ENCODE measurements around the gene IL17B. TPM values are rescaled to one million over a fixed set of nuclear protein-coding genes. Genes with fewer than 3 reads are reported as not detected.

IL17B gene
- polyA plus RNA-seq, 1 donor (not counting 4 experiments of a cell fraction or from before 2014, with no cell fraction given) = not detected

- H3K4me3 ChIP-seq (ENCODE audit: control insufficient read depth in 2 of 3, extremely low read depth in 1 of 3, insufficient read depth in 2 of 3, low read depth in 1 of 3, low read length in 3 of 3) = no peak overlapping the region
- H3K4me1 ChIP-seq (ENCODE audit: control insufficient read depth, extremely low read depth, insufficient read depth, low read length) = peaks cover 7% of the 10 kb centered on the region
- H3K36me3 ChIP-seq (ENCODE audit: control insufficient read depth in 2 of 2, extremely low read depth in 1 of 2, insufficient read depth in 2 of 2, low read length in 2 of 2) = peaks cover 15 to 23% of the 10 kb centered on the region in 2 experiments
- no peak overlapping the region for H3K9ac ChIP-seq (ENCODE audit: control insufficient read depth, extremely low read depth, insufficient read depth, low read length)
- dilution Hi-C loops (cut with MboI; ENCODE audit: extremely low pct_ligation_motif_present, low sequenced_read_pairs) = no loop called here
- H2AFZ ChIP-seq (ENCODE audit: control insufficient read depth, low read length) = no peak overlapping the region
- no peak for DNase-seq (ENCODE audit: low read depth, low spot score)
- no peaks in the 10 kb centered on the region for H3K9me1 ChIP-seq (ENCODE audit: control insufficient read depth, extremely low read depth, insufficient read depth, low read length)
- no peaks in the 10 kb centered on the region for H3K27me3 ChIP-seq (ENCODE audit: control insufficient read depth, extremely low read depth, insufficient read depth, low read length)
- H3K4me2 ChIP-seq (ENCODE audit: control insufficient read depth, extremely low read depth, insufficient read depth, low read depth, low read length) = no peak overlapping the region
- FAIRE-seq = no peak
- TF ChIP-seq CTCF (optimal IDR thresholded peaks at IDR 0.05 in 1 of 3, IDR thresholded peaks at IDR 0.05 in 1 of 3, conservative IDR thresholded peaks at IDR 0.05 in 1 of 3; ENCODE audit: extremely low read depth in 1 of 3, insufficient read depth in 2 of 3, low read length in 3 of 3) (no peak), EZH2 (IDR thresholded peaks at IDR 0.05; ENCODE audit: low read length) (no peak)
- H4K20me1 ChIP-seq (ENCODE audit: control insufficient read depth, extremely low read depth, insufficient read depth, low read length) = peaks cover 7% of the 10 kb centered on the region
- H3K27ac ChIP-seq (ENCODE audit: control insufficient read depth, insufficient read depth, low read length) = no peak overlapping the region
- H3K9me3 ChIP-seq (ENCODE audit: control insufficient read depth, low read depth, low read length) = no peaks in the 10 kb centered on the region
- H3K79me2 ChIP-seq (ENCODE audit: control insufficient read depth, insufficient read depth, low read length) = peaks cover 23% of the 10 kb centered on the region
Measured at GRCh38 chr5:149353911-149354310, 25.2 kb downstream of the IL17B start.

GRCh38 chr5:149352169-149352568 lies 26.9 kb downstream of the IL17B start:
- H3K79me2 ChIP-seq (ENCODE audit: control insufficient read depth, insufficient read depth, low read length) = peaks cover 34% of the 10 kb centered on the region
- dilution Hi-C loops (cut with MboI; ENCODE audit: extremely low pct_ligation_motif_present, low sequenced_read_pairs) = no loop called here
- H4K20me1 ChIP-seq (ENCODE audit: control insufficient read depth, extremely low read depth, insufficient read depth, low read length) = peaks cover 7% of the 10 kb centered on the region
- H3K9me1 ChIP-seq (ENCODE audit: control insufficient read depth, extremely low read depth, insufficient read depth, low read length) = no peaks in the 10 kb centered on the region
- FAIRE-seq (no peak), DNase-seq (ENCODE audit: low read depth, low spot score) (no peak)
- H3K27ac ChIP-seq (ENCODE audit: control insufficient read depth, insufficient read depth, low read length) = no peak overlapping the region
- H2AFZ ChIP-seq (ENCODE audit: control insufficient read depth, low read length) = no peak overlapping the region
- H3K4me1 ChIP-seq (ENCODE audit: control insufficient read depth, extremely low read depth, insufficient read depth, low read length) = peaks cover 6% of the 10 kb centered on the region
- no peak for TF ChIP-seq EZH2 (IDR thresholded peaks at IDR 0.05; ENCODE audit: low read length)
- TF ChIP-seq CTCF (optimal IDR thresholded peaks at IDR 0.05 in 1 of 3, IDR thresholded peaks at IDR 0.05 in 1 of 3, conservative IDR thresholded peaks at IDR 0.05 in 1 of 3; ENCODE audit: extremely low read depth in 1 of 3, insufficient read depth in 2 of 3, low read length in 3 of 3) = no peak
- no peaks in the 10 kb centered on the region for H3K27me3 ChIP-seq (ENCODE audit: control insufficient read depth, extremely low read depth, insufficient read depth, low read length)
- H3K4me3 ChIP-seq (ENCODE audit: control insufficient read depth in 2 of 3, extremely low read depth in 1 of 3, insufficient read depth in 2 of 3, low read depth in 1 of 3, low read length in 3 of 3) = no peak overlapping the region
- H3K9me3 ChIP-seq (ENCODE audit: control insufficient read depth, low read depth, low read length) = no peaks in the 10 kb centered on the region
- no peak overlapping the region for H3K4me2 ChIP-seq (ENCODE audit: control insufficient read depth, extremely low read depth, insufficient read depth, low read depth, low read length)
- H3K36me3 ChIP-seq (ENCODE audit: control insufficient read depth in 2 of 2, extremely low read depth in 1 of 2, insufficient read depth in 2 of 2, low read length in 2 of 2) = peaks cover 17 to 35% of the 10 kb centered on the region in 2 experiments
- no peak overlapping the region for H3K9ac ChIP-seq (ENCODE audit: control insufficient read depth, extremely low read depth, insufficient read depth, low read length)

Data from keratinocyte (primary cell).